ENCODE results near the gene RBCK1. TPM values are rescaled to one million over a fixed set of nuclear protein-coding genes. Genes with fewer than 3 reads are reported as not detected.
A peak's percentile ranks its signal among the peaks of the same experiment; 100 is the strongest.

The RBCK1 gene
- total RNA-seq, 1 donor from 2014 or later, result 108 TPM

DNA sequence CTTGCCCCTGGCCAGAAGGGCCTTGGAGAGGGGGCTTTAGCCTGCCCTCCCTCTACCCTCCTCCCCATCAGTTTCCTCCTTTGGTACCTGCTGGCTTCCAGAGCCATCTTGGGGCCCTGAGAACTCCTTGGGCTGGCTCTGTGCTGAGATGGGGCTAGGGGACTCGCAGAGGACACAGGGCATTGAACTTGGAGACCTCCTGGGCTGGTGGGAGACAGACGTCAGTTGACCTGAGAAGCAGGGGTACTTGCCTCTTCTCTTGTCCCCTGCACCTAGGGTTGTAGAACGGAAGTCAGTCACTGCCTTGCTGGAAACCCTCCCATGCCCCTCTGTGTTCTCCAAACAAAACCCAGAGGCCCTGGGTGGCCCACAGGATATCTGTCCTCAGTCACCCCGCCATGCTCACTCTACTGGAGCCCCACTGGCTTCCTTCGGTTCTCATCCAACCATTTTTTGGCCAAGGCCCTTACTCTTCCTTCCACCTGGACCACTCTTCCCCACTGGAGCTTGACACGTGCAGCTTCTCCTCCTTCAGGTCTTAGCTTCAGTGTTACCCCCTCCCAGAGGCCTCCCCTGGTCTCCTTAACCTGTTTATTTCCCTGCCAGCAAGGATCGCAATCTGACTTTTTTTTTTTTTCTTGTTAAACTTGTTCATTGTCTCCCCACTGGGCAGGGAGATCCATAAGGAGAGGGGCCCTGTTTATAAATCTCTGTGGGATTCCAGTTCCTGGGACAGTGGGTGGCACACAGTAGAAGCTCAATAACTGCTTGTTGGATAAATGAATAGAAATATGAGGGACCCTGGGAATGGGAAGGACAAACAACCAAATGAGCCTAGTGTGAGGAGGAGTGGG is 971 bp downstream of the RBCK1 start:
- TF ChIP-seq, protein P1, sequence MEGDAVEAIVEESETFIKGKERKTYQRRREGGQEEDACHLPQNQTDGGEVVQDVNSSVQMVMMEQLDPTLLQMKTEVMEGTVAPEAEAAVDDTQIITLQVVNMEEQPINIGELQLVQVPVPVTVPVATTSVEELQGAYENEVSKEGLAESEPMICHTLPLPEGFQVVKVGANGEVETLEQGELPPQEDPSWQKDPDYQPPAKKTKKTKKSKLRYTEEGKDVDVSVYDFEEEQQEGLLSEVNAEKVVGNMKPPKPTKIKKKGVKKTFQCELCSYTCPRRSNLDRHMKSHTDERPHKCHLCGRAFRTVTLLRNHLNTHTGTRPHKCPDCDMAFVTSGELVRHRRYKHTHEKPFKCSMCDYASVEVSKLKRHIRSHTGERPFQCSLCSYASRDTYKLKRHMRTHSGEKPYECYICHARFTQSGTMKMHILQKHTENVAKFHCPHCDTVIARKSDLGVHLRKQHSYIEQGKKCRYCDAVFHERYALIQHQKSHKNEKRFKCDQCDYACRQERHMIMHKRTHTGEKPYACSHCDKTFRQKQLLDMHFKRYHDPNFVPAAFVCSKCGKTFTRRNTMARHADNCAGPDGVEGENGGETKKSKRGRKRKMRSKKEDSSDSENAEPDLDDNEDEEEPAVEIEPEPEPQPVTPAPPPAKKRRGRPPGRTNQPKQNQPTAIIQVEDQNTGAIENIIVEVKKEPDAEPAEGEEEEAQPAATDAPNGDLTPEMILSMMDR (IDR thresholded peaks at IDR 0.05; ENCODE audit: unreplicated experiment), result no peak
- DNase-seq (ENCODE audit: low spot score, unreplicated experiment), result no peak
- H3K4me3 Mint-ChIP-seq (ENCODE audit: low read depth), result peak overlapping the region; percentile 83
- H3K36me3 Mint-ChIP-seq (ENCODE audit: insufficient read depth), result peaks cover 24% of the 10 kb centered on the region
- peaks cover 7% of the 10 kb centered on the region for H3K9me3 Mint-ChIP-seq (ENCODE audit: low read depth)
- H3K4me1 Mint-ChIP-seq (ENCODE audit: low read depth), result peaks cover 14% of the 10 kb centered on the region
- peaks cover 8% of the 10 kb centered on the region for H3K27me3 Mint-ChIP-seq
- peak overlapping the region; percentile 83 for H3K27ac Mint-ChIP-seq

DNA sequence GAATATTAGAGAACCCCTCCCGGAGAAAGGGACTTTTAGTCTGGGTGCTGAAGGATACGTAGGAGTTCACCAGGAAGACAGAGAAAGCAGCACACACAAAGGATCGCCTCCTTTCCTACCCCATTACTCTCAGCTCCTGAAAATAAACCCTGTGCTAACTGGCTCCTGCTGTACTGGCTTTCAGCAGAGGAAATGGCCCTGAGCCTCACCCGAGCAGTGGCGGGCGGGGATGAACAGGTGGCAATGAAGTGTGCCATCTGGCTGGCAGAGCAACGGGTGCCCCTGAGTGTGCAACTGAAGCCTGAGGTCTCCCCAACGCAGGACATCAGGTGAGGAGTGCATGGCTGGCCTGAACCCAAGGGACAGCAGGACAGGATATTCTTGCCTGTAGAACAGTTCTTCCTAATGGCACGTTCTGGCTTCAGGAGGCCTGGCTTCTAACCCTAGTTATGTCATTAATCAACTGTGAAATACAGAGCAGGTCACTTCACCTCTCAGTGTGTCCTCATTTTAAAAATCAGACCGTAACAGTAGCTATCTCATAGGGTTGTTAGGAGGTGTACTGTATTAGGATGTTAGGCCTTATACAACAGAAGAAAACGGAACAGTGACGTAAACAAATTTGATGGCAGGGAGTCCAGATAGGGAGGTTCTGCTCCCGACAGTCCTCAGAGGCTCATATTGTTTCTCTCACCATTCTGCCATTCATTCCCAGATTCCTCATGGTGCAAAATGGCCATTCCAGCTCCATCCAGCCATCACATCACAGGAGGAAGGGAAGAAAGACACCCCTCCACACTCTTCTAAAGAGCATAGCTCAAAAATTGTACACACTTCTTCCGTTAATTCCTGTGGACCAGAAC is 1.8 kb downstream of the RBCK1 start:
- DNase-seq (ENCODE audit: low spot score, unreplicated experiment), result no peak
- peak overlapping the region; percentile 83 for H3K27ac Mint-ChIP-seq

DNA sequence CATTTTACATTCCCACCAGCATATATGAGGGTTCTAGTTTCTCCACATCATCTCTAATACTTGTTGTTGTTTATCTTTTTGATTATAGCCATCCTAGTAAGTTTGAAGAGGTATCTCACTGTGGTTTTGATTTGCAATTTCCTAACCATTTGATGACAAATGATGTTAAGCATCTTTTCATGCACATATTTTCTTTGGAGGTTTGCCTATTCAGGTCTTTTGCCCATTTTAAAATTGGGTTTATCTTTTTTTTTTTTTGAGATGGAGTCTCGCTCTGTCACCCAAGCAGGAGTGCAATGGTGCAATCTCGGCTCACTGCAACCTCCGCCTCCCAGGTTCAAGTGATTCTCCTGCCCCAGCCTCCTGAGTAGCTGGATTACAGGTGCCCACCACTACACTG is 4.0 kb downstream of the RBCK1 start:
- Mint-ChIP-seq H3K4me1 (ENCODE audit: low read depth) (peaks cover 11% of the 10 kb centered on the region), H3K27me3 (no peaks in the 10 kb centered on the region), H3K9me3 (ENCODE audit: low read depth) (peaks cover 7% of the 10 kb centered on the region), H3K4me3 (ENCODE audit: low read depth) (no peak overlapping the region), H3K36me3 (ENCODE audit: insufficient read depth) (peaks cover 32% of the 10 kb centered on the region), H3K27ac (no peak overlapping the region)
- DNase-seq (ENCODE audit: low spot score, unreplicated experiment), result no peak
- TF ChIP-seq, protein P1 (IDR thresholded peaks at IDR 0.05; ENCODE audit: unreplicated experiment), result no peak

More for the DNA sequence above, 1.8 kb downstream of the RBCK1 start:
- Mint-ChIP-seq H3K4me3 (ENCODE audit: low read depth) (peak overlapping the region; percentile 83), H3K27me3 (peaks cover 8% of the 10 kb centered on the region), H3K36me3 (ENCODE audit: insufficient read depth) (peaks cover 24% of the 10 kb centered on the region), H3K9me3 (ENCODE audit: low read depth) (peaks cover 7% of the 10 kb centered on the region), H3K4me1 (ENCODE audit: low read depth) (peaks cover 14% of the 10 kb centered on the region)
- TF ChIP-seq, protein P1 (IDR thresholded peaks at IDR 0.05; ENCODE audit: unreplicated experiment), result no peak

DNA sequence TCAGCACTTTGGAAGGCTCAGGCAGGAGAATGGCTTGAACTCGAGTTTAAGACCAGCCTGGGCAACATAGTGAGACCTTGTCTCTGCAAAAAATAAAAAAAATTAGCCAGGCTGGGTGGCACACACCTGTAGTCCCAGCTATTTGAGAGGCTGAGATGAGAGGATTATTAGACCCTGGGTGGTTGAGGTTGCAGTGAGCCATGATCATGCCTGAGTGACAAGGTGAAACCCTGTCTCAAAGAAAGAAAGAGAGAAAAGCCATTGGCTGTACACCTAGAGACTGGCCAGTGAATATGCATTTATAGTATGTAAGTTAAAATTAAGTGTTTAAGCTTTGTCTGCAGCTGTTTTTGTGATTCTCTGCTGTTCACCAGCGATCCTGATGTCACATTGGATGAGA is 6.1 kb downstream of the RBCK1 start:
- H3K27me3 Mint-ChIP-seq, result no peaks in the 10 kb centered on the region
- no peak overlapping the region for H3K27ac Mint-ChIP-seq
- H3K36me3 Mint-ChIP-seq (ENCODE audit: insufficient read depth), result peaks cover 36% of the 10 kb centered on the region
- DNase-seq (ENCODE audit: low spot score, unreplicated experiment), result no peak
- TF ChIP-seq, protein P1 (IDR thresholded peaks at IDR 0.05; ENCODE audit: unreplicated experiment), result no peak
- H3K4me3 Mint-ChIP-seq (ENCODE audit: low read depth), result no peak overlapping the region
- peaks cover 7% of the 10 kb centered on the region for H3K9me3 Mint-ChIP-seq (ENCODE audit: low read depth)
- peaks cover 4% of the 10 kb centered on the region for H3K4me1 Mint-ChIP-seq (ENCODE audit: low read depth)

DNA sequence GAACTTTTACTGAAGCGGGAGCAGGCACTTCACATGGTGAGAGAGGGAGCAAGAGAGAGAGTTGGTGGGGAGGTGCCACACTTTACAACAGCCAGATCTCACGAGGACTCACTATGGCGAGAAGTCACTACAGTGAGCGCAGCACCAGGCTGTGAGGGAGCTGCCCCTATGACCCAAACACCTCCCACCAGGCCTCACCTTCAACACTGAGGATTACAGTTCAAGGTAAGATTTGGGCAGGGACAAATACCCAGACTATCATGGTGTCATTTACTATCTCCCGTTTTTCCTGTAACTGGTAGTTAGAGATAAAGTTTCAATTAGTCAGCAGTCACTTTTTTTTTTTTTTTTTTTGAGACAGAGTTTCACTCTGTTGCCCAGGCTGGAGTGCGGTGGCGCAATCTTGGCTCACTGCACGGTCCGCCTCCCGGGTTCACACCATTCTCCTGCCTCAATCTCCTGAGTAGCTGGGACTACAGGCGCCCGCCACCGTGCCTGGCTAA is 7.8 kb downstream of the RBCK1 start:
- Mint-ChIP-seq H3K27me3 (no peaks in the 10 kb centered on the region), H3K4me3 (ENCODE audit: low read depth) (no peak overlapping the region), H3K36me3 (ENCODE audit: insufficient read depth) (peaks cover 30% of the 10 kb centered on the region), H3K27ac (peak overlapping the region; percentile 50), H3K4me1 (ENCODE audit: low read depth) (no peaks in the 10 kb centered on the region), H3K9me3 (ENCODE audit: low read depth) (peaks cover 7% of the 10 kb centered on the region)
- TF ChIP-seq, protein P1 (IDR thresholded peaks at IDR 0.05; ENCODE audit: unreplicated experiment), result no peak
- DNase-seq (ENCODE audit: low spot score, unreplicated experiment), result no peak

All from progenitor cell of endocrine pancreas (in vitro differentiated cells).